Measurements from ENCODE around the gene FAM110D. TPM values are rescaled to one million over a fixed set of nuclear protein-coding genes. Genes with fewer than 3 reads are reported as not detected.

FAM110D gene
- total and polyA plus RNA-seq, 10 of the 15 experiments (the other 5 are each of a cell fraction or from before 2014, with no cell fraction given) = 0.06 TPM; not detected in 9

- peak; percentile 73 for DNase-seq (ENCODE audit: low read depth, low spot score)
- Histone ChIP-seq H3K27me3 (replicated peaks in 1 of 2; ENCODE audit: control insufficient read depth in 2 of 2, insufficient read depth in 2 of 2, low read length in 1 of 2) (no peaks in the 10 kb centered on the region), H3K4me3 (peak within 1 kb of the TSS; percentile 89), H3K27ac (ENCODE audit: control insufficient read depth, insufficient read depth) (peak within 1 kb of the TSS; percentile 85), H3K9ac (ENCODE audit: control insufficient read depth, insufficient read depth, low read length) (peak within 1 kb of the TSS; percentile 86), H3K4me1 (ENCODE audit: control insufficient read depth, insufficient read depth, low read length) (peaks cover 12% of the 10 kb centered on the region), H2AFZ (ENCODE audit: control insufficient read depth, low read depth, low read length) (peak within 1 kb of the TSS; percentile 91), H3K9me3 (replicated peaks; ENCODE audit: control insufficient read depth, insufficient read depth, low read length) (no peaks in the 10 kb centered on the region), H3K36me3 (ENCODE audit: control insufficient read depth in 2 of 2, insufficient read depth in 2 of 2, low read length in 1 of 2) (no peaks in the 10 kb centered on the region), H3K79me2 (ENCODE audit: control insufficient read depth, insufficient read depth, low read length) (peaks cover 18% of the 10 kb centered on the region), H4K20me1 (ENCODE audit: control insufficient read depth, insufficient read depth) (no peaks in the 10 kb centered on the region), H3K4me2 (ENCODE audit: control insufficient read depth, insufficient read depth) (peak within 1 kb of the TSS; percentile 91)
- FAIRE-seq = peak; percentile 89
- in situ Hi-C loops (cut with MboI) = no loop called here
- SMC1A ChIA-PET (ENCODE audit: uncharacterized antibody, unreplicated experiment) = interaction anchor here (0.7 to 2.5 kb wide), 5 partner anchors 10 to 78 kb away, joined by 3 to 16 read pairs (median 4); no protein-coding TSS in a partner anchor
- RAD21 ChIA-PET (ENCODE audit: unreplicated experiment) = interaction anchor here (1.2 to 3.4 kb wide), 3 partner anchors 12 to 31 kb away, joined by 3 to 19 read pairs (median 6); no protein-coding TSS in a partner anchor
- ATAC-seq = peak; percentile 86
- no TSS peak for BruUV-seq (replicated peaks)
- CTCF ChIA-PET = interaction anchor here (1.5 to 3.1 kb wide), 4 partner anchors 13 to 252 kb away, joined by 3 to 24 read pairs (median 13); partner anchors contain the start of gene CEP85
- WGBS (ENCODE audit: insufficient coverage, insufficient replicate concordance, low lambda C conversion rate, missing lambda C conversion rate) = under 1% methylated on average over 71 of the region's 96 CpGs
- POLR2A ChIA-PET = interaction anchor here (0.7 to 2.9 kb wide), 3 partner anchors 15 to 252 kb away, joined by 3 to 13 read pairs (median 4); partner anchors contain the start of gene AUNIP
- intact Hi-C loops (cut with micrococcal nuclease; ENCODE audit: unreplicated experiment) = loop anchor here (2.0 kb wide), 1 partner anchor 123 kb away; the partner anchor contains the start of gene CEP85
- TF ChIP-seq FOS (IDR thresholded peaks at IDR 0.05; ENCODE audit: borderline replicate concordance, extremely low read depth, insufficient read length) (no peak), BMI1 (IDR thresholded peaks at IDR 0.05; ENCODE audit: borderline replicate concordance) (no peak), HSF1 (IDR thresholded peaks at IDR 0.05; ENCODE audit: low read depth, low read length) (no peak), NR2C1 (IDR thresholded peaks at IDR 0.05) (no peak), PAX8 (IDR thresholded peaks at IDR 0.05) (no peak), NR2C2 (IDR thresholded peaks at IDR 0.05; ENCODE audit: borderline replicate concordance, control insufficient read depth, insufficient read length, low read depth) (no peak), SMAD1 (IDR thresholded peaks at IDR 0.05; ENCODE audit: low read depth, partially characterized antibody) (no peak), PAX5 (IDR thresholded peaks at IDR 0.05; ENCODE audit: borderline replicate concordance, low read depth, low read length) (peak; percentile 77; the same call in 1 of the 2 replicates), BRCA1 (IDR thresholded peaks at IDR 0.05; ENCODE audit: low read depth, low read length) (no peak), PKNOX1 (IDR thresholded peaks at IDR 0.05) (no peak), KLF5 (IDR thresholded peaks at IDR 0.05; ENCODE audit: partially characterized antibody) (no peak), MYC (IDR thresholded peaks at IDR 0.05; ENCODE audit: insufficient read depth, insufficient read length, insufficient replicate concordance, low read length, severe bottlenecking) (no peak), RB1 (IDR thresholded peaks at IDR 0.05; ENCODE audit: borderline replicate concordance) (peak; percentile 92), DPF2 (IDR thresholded peaks at IDR 0.05) (peak; percentile 12; the same call in 1 of the 2 replicates), CHD1 (IDR thresholded peaks at IDR 0.05; ENCODE audit: low read depth, low read length) (peak; percentile 95), JUND (IDR thresholded peaks at IDR 0.05; ENCODE audit: low read depth, low read length) (peak; percentile 91; the same call in 1 of the 2 replicates), ZBTB33 (IDR thresholded peaks at IDR 0.05) (no peak), SMC3 (IDR thresholded peaks at IDR 0.05; ENCODE audit: borderline replicate concordance, low read length) (no peak), TAF1 (IDR thresholded peaks at IDR 0.05; ENCODE audit: borderline replicate concordance, low read depth, low read length) (peak; percentile 89)
Observed at GRCh38 chr1:26111530-26112406, 47.1 kb upstream of the FAM110D start, which contains the start of gene PDIK1L. PDIK1L (plus strand) TSS chr1:26111824; CDS start chr1:26114309, 2,485 bp downstream.
